Measurements from ENCODE around the gene LIPA.

- no peak for TF ChIP-seq EZH2 (IDR thresholded peaks at IDR 0.05; ENCODE audit: insufficient read depth, poor library complexity, severe bottlenecking)
- no peak for TF ChIP-seq EZH2phosphoT487 (IDR thresholded peaks at IDR 0.05; ENCODE audit: insufficient read depth, low read depth)
These were observed 40.7 kb downstream of the LIPA start for GRCh38 chr10:89210794-89211425.

Data from GM23248 (cell line).